ENCODE measurements around the gene SH2D4B. TPM values are rescaled to one million over a fixed set of nuclear protein-coding genes. Genes with fewer than 3 reads are reported as not detected.

Gene SH2D4B
- polyA plus RNA-seq, 1 donor from 2014 or later, result 1.4 TPM

DNA sequence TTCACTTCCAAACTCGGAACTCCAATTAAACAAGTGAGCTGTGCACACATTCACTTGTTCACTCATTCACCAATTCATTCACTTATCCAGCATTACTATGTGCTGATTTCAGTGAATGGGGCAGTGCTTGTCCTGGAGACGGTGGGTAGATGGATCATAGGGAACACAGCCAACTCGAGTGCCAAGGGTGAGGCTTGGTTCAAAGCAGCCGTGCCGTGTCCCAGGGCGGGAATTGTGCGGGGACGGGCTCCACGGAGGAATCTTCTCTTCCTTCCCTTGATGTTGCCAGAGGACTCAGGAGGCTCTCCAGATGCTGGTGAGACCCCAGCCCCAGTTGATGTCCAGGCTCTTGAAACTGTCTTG, 2.9 kb downstream of the SH2D4B start:
- H3K4me2 ChIP-seq (ENCODE audit: low read length), result no peak overlapping the region
- no peaks in the 10 kb centered on the region for H3K79me2 ChIP-seq (replicated peaks; ENCODE audit: insufficient read depth, low read length)
- no peak overlapping the region for H3K27ac ChIP-seq (ENCODE audit: low read length)
- no peaks in the 10 kb centered on the region for H4K20me1 ChIP-seq (ENCODE audit: insufficient read depth)
- no peak overlapping the region for H3K4me3 ChIP-seq (ENCODE audit: low read length)
- no peak overlapping the region for H2AFZ ChIP-seq (ENCODE audit: low read depth, low read length)
- TF ChIP-seq EZH2 (IDR thresholded peaks at IDR 0.05; ENCODE audit: borderline replicate concordance, insufficient read depth, low read length, poor library complexity, severe bottlenecking), result no peak
- TF ChIP-seq, protein P1, sequence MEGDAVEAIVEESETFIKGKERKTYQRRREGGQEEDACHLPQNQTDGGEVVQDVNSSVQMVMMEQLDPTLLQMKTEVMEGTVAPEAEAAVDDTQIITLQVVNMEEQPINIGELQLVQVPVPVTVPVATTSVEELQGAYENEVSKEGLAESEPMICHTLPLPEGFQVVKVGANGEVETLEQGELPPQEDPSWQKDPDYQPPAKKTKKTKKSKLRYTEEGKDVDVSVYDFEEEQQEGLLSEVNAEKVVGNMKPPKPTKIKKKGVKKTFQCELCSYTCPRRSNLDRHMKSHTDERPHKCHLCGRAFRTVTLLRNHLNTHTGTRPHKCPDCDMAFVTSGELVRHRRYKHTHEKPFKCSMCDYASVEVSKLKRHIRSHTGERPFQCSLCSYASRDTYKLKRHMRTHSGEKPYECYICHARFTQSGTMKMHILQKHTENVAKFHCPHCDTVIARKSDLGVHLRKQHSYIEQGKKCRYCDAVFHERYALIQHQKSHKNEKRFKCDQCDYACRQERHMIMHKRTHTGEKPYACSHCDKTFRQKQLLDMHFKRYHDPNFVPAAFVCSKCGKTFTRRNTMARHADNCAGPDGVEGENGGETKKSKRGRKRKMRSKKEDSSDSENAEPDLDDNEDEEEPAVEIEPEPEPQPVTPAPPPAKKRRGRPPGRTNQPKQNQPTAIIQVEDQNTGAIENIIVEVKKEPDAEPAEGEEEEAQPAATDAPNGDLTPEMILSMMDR (IDR thresholded peaks at IDR 0.05; ENCODE audit: poor library complexity, severe bottlenecking), result no peak
- TF ChIP-seq TAF1 (IDR thresholded peaks at IDR 0.05; ENCODE audit: low read depth), result no peak
- TF ChIP-seq, protein P2, sequence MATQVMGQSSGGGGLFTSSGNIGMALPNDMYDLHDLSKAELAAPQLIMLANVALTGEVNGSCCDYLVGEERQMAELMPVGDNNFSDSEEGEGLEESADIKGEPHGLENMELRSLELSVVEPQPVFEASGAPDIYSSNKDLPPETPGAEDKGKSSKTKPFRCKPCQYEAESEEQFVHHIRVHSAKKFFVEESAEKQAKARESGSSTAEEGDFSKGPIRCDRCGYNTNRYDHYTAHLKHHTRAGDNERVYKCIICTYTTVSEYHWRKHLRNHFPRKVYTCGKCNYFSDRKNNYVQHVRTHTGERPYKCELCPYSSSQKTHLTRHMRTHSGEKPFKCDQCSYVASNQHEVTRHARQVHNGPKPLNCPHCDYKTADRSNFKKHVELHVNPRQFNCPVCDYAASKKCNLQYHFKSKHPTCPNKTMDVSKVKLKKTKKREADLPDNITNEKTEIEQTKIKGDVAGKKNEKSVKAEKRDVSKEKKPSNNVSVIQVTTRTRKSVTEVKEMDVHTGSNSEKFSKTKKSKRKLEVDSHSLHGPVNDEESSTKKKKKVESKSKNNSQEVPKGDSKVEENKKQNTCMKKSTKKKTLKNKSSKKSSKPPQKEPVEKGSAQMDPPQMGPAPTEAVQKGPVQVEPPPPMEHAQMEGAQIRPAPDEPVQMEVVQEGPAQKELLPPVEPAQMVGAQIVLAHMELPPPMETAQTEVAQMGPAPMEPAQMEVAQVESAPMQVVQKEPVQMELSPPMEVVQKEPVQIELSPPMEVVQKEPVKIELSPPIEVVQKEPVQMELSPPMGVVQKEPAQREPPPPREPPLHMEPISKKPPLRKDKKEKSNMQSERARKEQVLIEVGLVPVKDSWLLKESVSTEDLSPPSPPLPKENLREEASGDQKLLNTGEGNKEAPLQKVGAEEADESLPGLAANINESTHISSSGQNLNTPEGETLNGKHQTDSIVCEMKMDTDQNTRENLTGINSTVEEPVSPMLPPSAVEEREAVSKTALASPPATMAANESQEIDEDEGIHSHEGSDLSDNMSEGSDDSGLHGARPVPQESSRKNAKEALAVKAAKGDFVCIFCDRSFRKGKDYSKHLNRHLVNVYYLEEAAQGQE (IDR thresholded peaks at IDR 0.05; ENCODE audit: borderline replicate concordance), result no peak
- TF ChIP-seq EP300 (conservative IDR thresholded peaks at IDR 0.05; ENCODE audit: poor library complexity, severe bottlenecking), result no peak
- no peak for TF ChIP-seq SMC3 (conservative IDR thresholded peaks at IDR 0.05; ENCODE audit: poor library complexity)
- TF ChIP-seq MXI1 (conservative IDR thresholded peaks at IDR 0.05; ENCODE audit: poor library complexity, severe bottlenecking), result no peak
- no peak for TF ChIP-seq POLR2AphosphoS5 (IDR thresholded peaks at IDR 0.05)
- TF ChIP-seq RAD21 (conservative IDR thresholded peaks at IDR 0.05), result no peak
- no peaks in the 10 kb centered on the region for H3K27me3 ChIP-seq (ENCODE audit: insufficient read depth, low read depth, low read length)
- no peak overlapping the region for H3K9ac ChIP-seq (ENCODE audit: low read length)
- H3K9me2 ChIP-seq (ENCODE audit: insufficient read depth, low read length), result no peaks in the 10 kb centered on the region
- no peaks in the 10 kb centered on the region for H3F3A ChIP-seq (ENCODE audit: insufficient read depth, low read length, poor library complexity, severe bottlenecking)
- H3K36me3 ChIP-seq (ENCODE audit: insufficient read depth, low read length), result no peaks in the 10 kb centered on the region
- H3K9me3 ChIP-seq (ENCODE audit: low read length), result no peaks in the 10 kb centered on the region

DNA sequence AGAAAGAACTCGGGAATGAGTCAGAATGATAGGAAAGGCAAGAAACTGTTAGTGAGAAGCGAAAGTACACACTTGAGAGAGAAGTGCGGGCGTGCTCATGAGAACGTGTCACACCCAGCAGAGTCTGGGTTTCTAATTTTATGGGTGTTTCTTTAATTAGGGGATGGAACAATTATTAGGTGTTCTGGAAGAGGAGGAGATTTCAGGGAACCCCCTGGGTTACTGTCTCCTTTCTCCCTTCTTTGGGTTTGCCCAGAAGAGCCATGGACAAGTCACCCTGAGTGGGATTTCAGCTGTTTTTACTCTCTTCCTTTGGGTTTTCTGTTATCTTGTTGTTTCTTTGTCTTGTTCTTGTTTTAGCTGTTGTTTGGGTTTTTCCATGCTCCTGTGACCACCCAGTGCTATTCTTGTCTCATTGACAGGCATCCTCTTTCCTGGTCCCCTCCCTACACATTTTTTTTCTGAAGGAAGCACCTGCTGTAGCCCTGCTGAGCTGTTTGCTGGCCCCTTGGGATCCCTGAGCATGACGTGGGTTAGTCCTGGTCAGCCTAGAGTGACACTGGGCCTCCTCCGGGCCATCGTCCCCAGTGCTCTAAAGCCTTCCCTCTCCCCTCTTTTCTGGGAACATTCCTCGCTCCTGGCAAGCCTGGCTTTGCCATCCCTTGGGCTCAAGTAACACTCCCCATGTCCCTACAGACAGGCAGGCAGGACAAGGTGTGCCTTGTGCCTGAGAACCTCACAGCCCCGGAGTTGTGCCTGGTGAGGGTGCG, 3.5 kb downstream of the SH2D4B start:
- no peaks in the 10 kb centered on the region for H3K9me2 ChIP-seq (ENCODE audit: insufficient read depth, low read length)
- no peaks in the 10 kb centered on the region for H3K27me3 ChIP-seq (ENCODE audit: insufficient read depth, low read depth, low read length)
- no peak overlapping the region for H3K4me3 ChIP-seq (ENCODE audit: low read length)
- H3K79me2 ChIP-seq (replicated peaks; ENCODE audit: insufficient read depth, low read length), result no peaks in the 10 kb centered on the region
- no peaks in the 10 kb centered on the region for H3F3A ChIP-seq (ENCODE audit: insufficient read depth, low read length, poor library complexity, severe bottlenecking)
- H2AFZ ChIP-seq (ENCODE audit: low read depth, low read length), result no peak overlapping the region
- no peak overlapping the region for H3K27ac ChIP-seq (ENCODE audit: low read length)
- H3K9ac ChIP-seq (ENCODE audit: low read length), result no peak overlapping the region
- no peak for TF ChIP-seq EZH2 (IDR thresholded peaks at IDR 0.05; ENCODE audit: borderline replicate concordance, insufficient read depth, low read length, poor library complexity, severe bottlenecking)
- no peak for TF ChIP-seq EP300 (conservative IDR thresholded peaks at IDR 0.05; ENCODE audit: poor library complexity, severe bottlenecking)
- TF ChIP-seq, protein P1 (IDR thresholded peaks at IDR 0.05; ENCODE audit: poor library complexity, severe bottlenecking), result no peak
- no peak for TF ChIP-seq POLR2AphosphoS5 (IDR thresholded peaks at IDR 0.05)
- no peak for TF ChIP-seq SMC3 (conservative IDR thresholded peaks at IDR 0.05; ENCODE audit: poor library complexity)
- TF ChIP-seq RAD21 (conservative IDR thresholded peaks at IDR 0.05), result no peak
- no peak for TF ChIP-seq TAF1 (IDR thresholded peaks at IDR 0.05; ENCODE audit: low read depth)
- no peak for TF ChIP-seq MXI1 (conservative IDR thresholded peaks at IDR 0.05; ENCODE audit: poor library complexity, severe bottlenecking)
- TF ChIP-seq, protein P2 (IDR thresholded peaks at IDR 0.05; ENCODE audit: borderline replicate concordance), result no peak
- no peaks in the 10 kb centered on the region for H3K9me3 ChIP-seq (ENCODE audit: low read length)
- no peak overlapping the region for H3K4me2 ChIP-seq (ENCODE audit: low read length)
- H4K20me1 ChIP-seq (ENCODE audit: insufficient read depth), result no peaks in the 10 kb centered on the region
- no peaks in the 10 kb centered on the region for H3K36me3 ChIP-seq (ENCODE audit: insufficient read depth, low read length)
